GM10248 (cell line): ENCODE measurements around the gene DCLK1.

Experiments used
- CTCF ChIA-PET: fragments of 300-600 bp; sonication (Branson Sonifier 250); formaldehyde crosslinking; extraction: SDS; loops from one replicate; lab custom pipeline; 2021; ENCODE audit warnings: antibody characterized with exemption; lab: Yijun Ruan, JAX
- POLR2A ChIA-PET: fragments of 350-650 bp; sonication (Branson Sonifier 250); formaldehyde crosslinking; extraction: SDS; loops from one replicate; lab custom pipeline; 2020; ENCODE audit warnings: antibody characterized with exemption; lab: Yijun Ruan, JAX
- DNase-seq: peaks from one replicate; pipeline ENCODE4 v3.0.0; 2012; ENCODE audit errors: extremely low spot score
- TF ChIP-seq, protein P1 (sequence below): IDR thresholded peaks from 2 replicates; pipeline ENCODE4 v1.5.1; 2012; ENCODE audit warnings: mild to moderate bottlenecking, low read depth; ENCODE audit errors: extremely low read depth, missing control alignments, control extremely low read depth

Gene DCLK1

DNA sequence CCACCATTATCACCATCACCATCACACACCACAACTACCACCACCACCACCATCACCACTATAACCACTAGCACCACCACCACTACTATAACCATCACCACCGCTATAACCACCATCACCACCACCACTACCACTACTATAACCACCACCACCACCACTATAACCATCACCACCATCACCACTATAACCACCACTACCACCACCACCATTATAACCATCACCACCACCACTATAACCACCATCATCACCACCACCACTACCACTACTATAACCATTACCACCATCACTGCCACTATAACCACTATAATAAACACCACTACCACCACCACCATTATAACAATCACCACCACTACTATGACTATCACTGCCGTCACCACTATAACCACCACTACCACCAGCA lies 173.2 kb downstream of the DCLK1 start:
- TF ChIP-seq, protein P1, sequence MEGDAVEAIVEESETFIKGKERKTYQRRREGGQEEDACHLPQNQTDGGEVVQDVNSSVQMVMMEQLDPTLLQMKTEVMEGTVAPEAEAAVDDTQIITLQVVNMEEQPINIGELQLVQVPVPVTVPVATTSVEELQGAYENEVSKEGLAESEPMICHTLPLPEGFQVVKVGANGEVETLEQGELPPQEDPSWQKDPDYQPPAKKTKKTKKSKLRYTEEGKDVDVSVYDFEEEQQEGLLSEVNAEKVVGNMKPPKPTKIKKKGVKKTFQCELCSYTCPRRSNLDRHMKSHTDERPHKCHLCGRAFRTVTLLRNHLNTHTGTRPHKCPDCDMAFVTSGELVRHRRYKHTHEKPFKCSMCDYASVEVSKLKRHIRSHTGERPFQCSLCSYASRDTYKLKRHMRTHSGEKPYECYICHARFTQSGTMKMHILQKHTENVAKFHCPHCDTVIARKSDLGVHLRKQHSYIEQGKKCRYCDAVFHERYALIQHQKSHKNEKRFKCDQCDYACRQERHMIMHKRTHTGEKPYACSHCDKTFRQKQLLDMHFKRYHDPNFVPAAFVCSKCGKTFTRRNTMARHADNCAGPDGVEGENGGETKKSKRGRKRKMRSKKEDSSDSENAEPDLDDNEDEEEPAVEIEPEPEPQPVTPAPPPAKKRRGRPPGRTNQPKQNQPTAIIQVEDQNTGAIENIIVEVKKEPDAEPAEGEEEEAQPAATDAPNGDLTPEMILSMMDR: no peak
- CTCF ChIA-PET: interaction anchor here (0.7 to 1.2 kb wide), 2 partner anchors 20 to 21 kb away, joined by 3 read pairs; no protein-coding TSS in a partner anchor
- POLR2A ChIA-PET: no interaction called here
- no peak for DNase-seq

DNA sequence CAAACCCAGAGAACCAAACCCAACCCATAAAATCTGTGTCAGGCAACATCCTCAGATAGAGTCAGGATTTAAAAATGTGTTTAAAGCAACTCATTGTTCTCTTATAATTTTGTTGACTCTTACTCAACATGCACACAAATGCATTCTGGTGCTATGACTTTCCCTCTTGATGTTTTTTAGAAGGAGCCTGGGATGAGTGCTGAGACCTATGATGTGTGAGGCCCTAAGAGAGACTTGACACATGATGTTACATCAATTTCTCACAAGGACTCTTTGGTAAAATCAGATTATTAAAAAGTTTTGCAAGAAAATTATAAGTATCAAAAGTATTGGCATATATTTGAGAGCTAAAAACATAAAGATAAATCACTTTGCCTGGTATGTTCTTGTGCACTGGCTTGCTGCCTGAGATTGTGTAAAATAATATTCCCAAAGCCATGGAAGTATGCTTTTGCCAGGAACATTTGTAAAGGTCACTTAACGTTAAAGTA lies 173.9 kb downstream of the DCLK1 start:
- DNase-seq: no peak
- CTCF ChIA-PET: interaction anchor here (1.2 kb wide), 1 partner anchor 20 kb away, joined by 3 read pairs; no protein-coding TSS in a partner anchor

DNA sequence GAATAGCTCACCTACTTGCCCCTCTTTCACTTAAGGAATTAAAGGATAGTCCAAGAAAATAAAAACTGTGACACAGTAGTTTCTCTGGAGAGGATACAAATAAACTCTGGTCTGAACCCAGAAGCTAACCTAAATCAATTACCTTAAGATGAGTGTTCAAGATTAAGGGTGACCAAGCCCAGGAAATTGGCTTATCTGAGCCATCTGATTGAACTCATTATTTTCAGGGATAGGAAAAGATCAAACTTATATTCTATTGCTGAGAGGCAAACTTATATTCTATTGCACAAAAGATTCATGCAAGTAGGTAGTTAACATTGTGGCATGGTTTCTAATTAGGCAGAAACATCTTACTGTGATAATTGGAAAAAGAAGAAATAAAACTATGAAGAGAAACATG lies 175.1 kb downstream of the DCLK1 start:
- POLR2A ChIA-PET: no interaction called here
- CTCF ChIA-PET: no interaction called here
- TF ChIP-seq, protein P1: no peak
- no peak for DNase-seq

More for the DNA sequence above, 173.9 kb downstream of the DCLK1 start:
- TF ChIP-seq, protein P1: no peak
- POLR2A ChIA-PET: no interaction called here

DNA sequence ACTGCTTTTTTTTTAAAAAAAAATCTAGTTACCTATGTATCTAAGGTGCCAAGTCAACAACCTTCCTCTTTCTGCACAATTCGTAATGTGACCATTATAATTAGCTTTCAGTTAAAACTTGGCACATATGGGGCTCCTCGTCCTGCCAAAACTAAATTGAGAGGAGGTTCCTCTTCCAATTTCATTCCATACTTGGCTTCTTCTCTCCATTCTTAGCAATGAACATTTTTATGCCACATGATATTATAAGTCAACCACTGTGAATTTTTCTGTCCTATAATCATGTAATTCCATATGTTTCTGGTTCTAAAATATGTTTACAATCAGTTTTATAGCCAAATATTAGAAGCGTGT lies 177.0 kb downstream of the DCLK1 start:
- CTCF ChIA-PET: no interaction called here
- DNase-seq: no peak
- TF ChIP-seq, protein P1: no peak
- POLR2A ChIA-PET: no interaction called here

DNA sequence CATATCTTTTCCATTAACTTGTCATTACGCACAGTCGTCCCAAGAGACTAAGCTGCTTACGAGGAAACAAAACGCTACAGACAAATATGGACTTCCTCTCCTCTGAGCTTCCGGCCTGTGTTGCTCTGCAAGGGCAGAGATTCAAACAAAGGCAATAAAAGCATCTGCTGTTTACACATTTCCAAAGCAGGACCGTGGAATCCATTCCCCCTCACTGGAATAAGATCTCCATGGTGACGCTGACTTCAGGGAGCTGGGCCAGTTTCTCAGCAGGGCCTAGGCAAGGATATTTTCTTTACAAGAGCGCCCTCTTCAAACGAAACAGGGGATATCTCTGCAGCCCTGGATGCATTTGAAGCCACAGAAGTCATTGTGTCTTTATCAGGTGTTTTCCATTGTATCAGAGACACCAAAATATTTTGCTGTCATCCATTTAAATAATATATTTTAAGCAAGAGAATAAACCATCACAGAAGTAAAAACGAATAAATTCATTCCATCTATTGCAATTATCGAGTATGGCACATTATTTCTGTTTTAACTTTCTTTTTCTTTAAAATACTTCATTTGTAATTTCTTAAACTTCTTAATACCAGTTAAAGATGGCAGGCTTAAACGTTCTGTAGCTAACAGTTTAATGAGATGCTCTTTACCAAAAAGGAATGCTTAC lies 177.5 kb downstream of the DCLK1 start:
- no peak for DNase-seq
- TF ChIP-seq, protein P1: no peak
- ChIA-PET CTCF (no interaction called here), POLR2A (no interaction called here)

DNA sequence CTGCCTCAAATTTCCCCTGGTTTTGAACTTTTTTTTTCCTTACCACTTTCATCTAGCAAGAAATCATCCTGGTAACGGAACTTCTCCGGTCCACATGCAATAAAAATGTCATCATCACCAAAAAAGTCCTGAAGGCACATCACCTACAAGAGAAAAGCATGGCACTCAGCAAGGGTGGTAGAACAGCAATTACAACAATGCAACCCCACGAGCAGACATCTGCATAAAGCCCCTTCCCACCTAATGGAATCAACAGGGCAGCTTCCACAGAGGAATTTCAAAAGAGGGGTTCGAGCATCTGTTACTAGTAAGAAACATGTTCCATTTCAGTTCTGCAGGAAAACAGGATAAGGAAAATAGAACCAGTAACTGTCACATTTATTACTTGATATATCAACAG lies 183.9 kb downstream of the DCLK1 start:
- DNase-seq: no peak
- TF ChIP-seq, protein P1: no peak
- ChIA-PET POLR2A (no interaction called here), CTCF (interaction anchor here (1.4 kb wide), 1 partner anchor 9 kb away, joined by 3 read pairs; no protein-coding TSS in a partner anchor)

DNA sequence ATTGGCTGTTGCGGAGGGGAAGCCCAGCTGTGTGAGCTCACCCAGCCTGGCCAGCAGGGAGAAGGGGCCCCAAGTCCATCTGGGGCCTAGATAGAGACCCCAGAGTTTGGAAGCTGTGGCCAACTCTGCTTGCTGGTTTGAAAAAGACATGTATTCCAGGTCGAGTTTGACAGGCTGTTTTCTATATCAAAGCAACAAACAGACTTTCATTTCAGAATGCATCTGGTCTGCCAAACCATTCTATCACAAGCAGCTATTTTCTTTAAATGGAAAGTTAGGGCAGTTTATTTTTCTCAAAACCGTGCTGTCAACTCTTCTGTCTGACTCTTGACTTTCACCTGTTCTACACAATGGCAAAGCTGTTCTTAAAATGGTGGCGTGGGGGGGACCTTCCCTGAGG lies 185.8 kb downstream of the DCLK1 start:
- POLR2A ChIA-PET: no interaction called here

More for the DNA sequence above, 185.8 kb downstream of the DCLK1 start:
- CTCF ChIA-PET: interaction anchor here (1.6 kb wide), 1 partner anchor 33 kb away, joined by 5 read pairs; no protein-coding TSS in a partner anchor
- DNase-seq: no peak
- TF ChIP-seq, protein P1: no peak
